ENCODE results near the gene GRIK3. TPM values are rescaled to one million over a fixed set of nuclear protein-coding genes. Genes with fewer than 3 reads are reported as not detected.

Gene GRIK3
- total and polyA plus RNA-seq, 11 donors: 0.06 to 1.6 (median 0.29) TPM

- Histone ChIP-seq H3K4me3 (no peak overlapping the region), H3K4me1 (peaks cover 0 to 4% (median 0%) of the 10 kb centered on the region in 12 donors), H3K36me3 (no peaks in the 10 kb centered on the region), H3K27me3 (peaks cover 0 to 8% (median 0%) of the 10 kb centered on the region in 9 donors), H3K9me3 (no peaks in the 10 kb centered on the region), H3K27ac (no peak overlapping the region)
- ATAC-seq (no peak), DNase-seq (no peak)
- 87 to 90% (median 89%) methylated on average over 11 of the region's 11 CpGs for WGBS, 4 donors
- TF ChIP-seq POLR2A (IDR thresholded peaks at IDR 0.05) (no peak), CTCF (IDR thresholded peaks at IDR 0.05) (no peak)
- intact Hi-C loops (cut with DNase I): no loop called here
Observed at GRCh38 chr1:36882536-36883285, 151.6 kb downstream of the GRIK3 start.

- WGBS, 4 donors: 79 to 91% (median 81%) methylated on average over 6 of the region's 6 CpGs
- Histone ChIP-seq H3K4me1 (peaks cover 0 to 4% (median 0%) of the 10 kb centered on the region in 12 donors), H3K4me3 (no peak overlapping the region), H3K27me3 (peaks cover 0 to 6% (median 0%) of the 10 kb centered on the region in 9 donors), H3K27ac (no peak overlapping the region), H3K36me3 (no peaks in the 10 kb centered on the region), H3K9me3 (no peaks in the 10 kb centered on the region)
- DNase-seq: peak in 1 of 5 donors; percentile 5
- TF ChIP-seq POLR2A (IDR thresholded peaks at IDR 0.05): no peak
- no peak for TF ChIP-seq CTCF (IDR thresholded peaks at IDR 0.05)
- intact Hi-C loops (cut with DNase I): no loop called here
- no peak for ATAC-seq
Observed at GRCh38 chr1:36881541-36881940, 152.8 kb downstream of the GRIK3 start.

- no peak for ATAC-seq
- Histone ChIP-seq H3K36me3 (no peaks in the 10 kb centered on the region), H3K4me3 (no peak overlapping the region), H3K27me3 (peaks cover 0 to 6% (median 0%) of the 10 kb centered on the region in 9 donors), H3K4me1 (no peaks in the 10 kb centered on the region), H3K27ac (no peak overlapping the region), H3K9me3 (no peaks in the 10 kb centered on the region)
- intact Hi-C loops (cut with DNase I): no loop called here
- DNase-seq: no peak
- WGBS, 4 donors: 79 to 92% (median 83%) methylated on average over 3 of the region's 3 CpGs
- no peak for TF ChIP-seq CTCF (IDR thresholded peaks at IDR 0.05)
- no peak for TF ChIP-seq POLR2A (IDR thresholded peaks at IDR 0.05)
Observed at GRCh38 chr1:36881068-36881405, 153.3 kb downstream of the GRIK3 start.

GRCh38 chr1:36880155-36881067 lies 153.9 kb downstream of the GRIK3 start:
- intact Hi-C loops (cut with DNase I): no loop called here
- H3K4me3 ChIP-seq: no peak overlapping the region
- DNase-seq (peak in 1 of 5 donors; percentile 10), ATAC-seq (no peak)
- no peaks in the 10 kb centered on the region for H3K9me3 ChIP-seq
- H3K27me3 ChIP-seq: peaks cover 0 to 7% (median 0%) of the 10 kb centered on the region in 9 donors
- 85 to 88% (median 86%) methylated on average over 22 of the region's 22 CpGs for WGBS, 4 donors
- no peaks in the 10 kb centered on the region for H3K4me1 ChIP-seq
- TF ChIP-seq CTCF (IDR thresholded peaks at IDR 0.05) (no peak), POLR2A (IDR thresholded peaks at IDR 0.05) (no peak)
- H3K27ac ChIP-seq: no peak overlapping the region
- no peaks in the 10 kb centered on the region for H3K36me3 ChIP-seq
